HG03135 (cell line): ENCODE results near the gene TBC1D20.
A peak's percentile ranks its signal among the peaks of the same experiment; 100 is the strongest.

Experiments used
- ATAC-seq: cut with Tn5 transposase; IDR thresholded peaks from one replicate; pipeline ENCODE4 v1.9.1; 2021; ENCODE audit warnings: mild to moderate bottlenecking, moderate library complexity; ENCODE audit not compliant: unreplicated experiment

Gene TBC1D20

DNA sequence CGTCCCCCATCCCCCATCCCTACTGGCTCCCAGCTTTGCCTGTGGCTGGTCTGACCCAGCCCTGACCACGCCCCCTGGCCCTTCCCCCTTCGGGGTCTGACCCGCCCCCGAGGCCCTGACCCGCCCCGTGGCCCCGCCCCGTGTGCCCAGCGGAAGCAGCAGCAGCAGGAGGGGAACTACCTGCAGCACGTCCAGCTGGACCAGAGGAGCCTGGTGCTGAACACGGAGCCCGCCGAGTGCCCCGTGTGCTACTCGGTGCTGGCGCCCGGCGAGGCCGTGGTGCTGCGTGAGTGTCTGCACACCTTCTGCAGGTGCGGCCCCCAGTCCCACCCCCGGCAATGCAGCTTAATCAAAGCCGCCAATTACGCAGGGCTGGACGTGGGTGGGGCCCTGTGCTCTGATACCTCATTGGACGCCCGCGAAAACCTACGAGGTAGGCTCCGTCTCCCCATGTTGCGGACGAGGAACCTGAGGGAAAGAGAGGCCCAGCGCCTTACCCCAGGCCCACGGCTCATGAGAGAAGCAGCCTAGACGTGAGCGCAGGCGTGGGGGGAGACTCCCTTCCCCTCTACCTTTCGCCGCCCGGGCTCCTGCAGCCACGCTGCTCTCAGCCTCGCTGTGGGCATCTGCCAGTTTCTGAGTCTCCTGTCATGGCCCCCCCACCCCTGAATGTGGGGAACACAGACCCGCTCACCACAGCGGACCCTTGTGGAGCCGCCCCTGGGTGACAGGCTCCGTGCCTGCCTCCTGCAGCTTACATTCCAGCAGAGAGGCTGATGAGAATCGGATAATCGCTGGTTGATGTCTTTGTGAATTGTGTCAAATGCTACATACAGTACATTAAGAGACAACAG lies 41.4 kb downstream of the TBC1D20 start:
- no peak for ATAC-seq

DNA sequence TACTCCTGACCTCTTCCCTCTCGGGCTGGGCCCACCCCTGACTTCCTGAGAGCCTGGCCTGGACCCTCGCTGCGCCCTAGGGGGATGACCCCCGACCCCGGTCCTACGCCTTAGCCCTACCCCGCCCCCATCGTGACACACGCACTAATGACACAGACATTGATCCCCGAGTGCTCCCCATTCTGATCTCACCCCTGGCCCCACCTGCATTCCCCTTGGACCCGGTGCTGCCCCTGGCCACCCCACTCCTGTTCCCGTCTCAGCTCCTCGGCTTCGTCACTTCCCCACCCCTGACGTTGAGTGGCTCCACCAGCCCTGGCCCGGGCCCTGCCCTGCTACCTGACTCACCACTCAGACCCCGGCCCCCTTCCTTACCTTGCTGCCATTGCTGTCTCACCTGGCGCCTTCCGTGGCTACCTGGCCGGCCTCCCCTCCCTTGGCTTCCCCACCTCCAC lies 42.1 kb downstream of the TBC1D20 start:
- ATAC-seq: no peak

DNA sequence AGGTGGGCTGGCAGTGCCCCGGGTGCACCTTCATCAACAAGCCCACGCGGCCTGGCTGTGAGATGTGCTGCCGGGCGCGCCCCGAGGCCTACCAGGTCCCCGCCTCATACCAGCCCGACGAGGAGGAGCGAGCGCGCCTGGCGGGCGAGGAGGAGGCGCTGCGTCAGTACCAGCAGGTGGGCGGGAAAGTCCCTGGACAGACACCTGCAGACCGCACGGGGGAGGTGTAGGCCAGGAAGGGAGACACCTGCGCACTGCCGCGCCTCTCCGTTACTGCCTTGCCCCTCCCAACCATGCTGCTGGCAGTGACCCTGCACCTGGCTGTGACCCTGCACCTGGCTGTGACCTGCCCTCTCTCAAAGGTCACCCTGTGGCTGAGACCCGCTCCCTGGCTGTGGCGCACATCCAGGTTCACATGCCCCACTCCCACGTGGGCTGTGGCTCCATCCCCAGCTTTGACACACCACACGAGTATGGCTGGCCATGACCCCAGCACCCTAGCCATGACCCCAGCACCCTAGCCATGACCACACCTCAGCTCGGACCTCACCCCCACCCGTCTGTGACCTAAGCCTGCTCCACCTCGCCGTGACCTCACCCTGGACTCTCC lies 42.7 kb downstream of the TBC1D20 start:
- no peak for ATAC-seq

DNA sequence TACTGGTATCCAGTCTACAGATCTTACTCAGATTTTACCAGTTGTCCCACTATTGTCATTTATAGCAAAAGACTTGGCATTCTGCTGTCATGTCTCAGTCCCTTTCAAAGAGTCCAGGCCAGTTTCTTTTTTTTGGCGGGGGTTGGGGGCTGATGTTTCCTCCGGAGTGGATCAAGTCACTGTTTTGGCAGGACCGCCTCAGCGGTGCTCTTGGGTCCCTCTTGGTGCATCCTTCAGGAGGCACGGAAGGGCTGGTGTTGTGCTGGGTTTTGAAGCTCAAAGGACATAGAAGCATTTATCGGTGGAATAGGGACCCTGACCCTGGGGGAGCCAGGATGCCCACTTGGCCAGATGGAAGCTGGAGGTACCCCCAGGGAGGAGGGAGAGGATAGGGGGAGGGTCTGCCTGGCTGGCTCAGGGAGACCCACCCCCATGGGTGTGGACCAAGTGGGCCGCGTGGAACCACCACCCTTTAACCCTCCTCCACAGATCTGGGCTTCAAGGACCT lies 43.4 kb downstream of the TBC1D20 start:
- ATAC-seq: no peak

DNA sequence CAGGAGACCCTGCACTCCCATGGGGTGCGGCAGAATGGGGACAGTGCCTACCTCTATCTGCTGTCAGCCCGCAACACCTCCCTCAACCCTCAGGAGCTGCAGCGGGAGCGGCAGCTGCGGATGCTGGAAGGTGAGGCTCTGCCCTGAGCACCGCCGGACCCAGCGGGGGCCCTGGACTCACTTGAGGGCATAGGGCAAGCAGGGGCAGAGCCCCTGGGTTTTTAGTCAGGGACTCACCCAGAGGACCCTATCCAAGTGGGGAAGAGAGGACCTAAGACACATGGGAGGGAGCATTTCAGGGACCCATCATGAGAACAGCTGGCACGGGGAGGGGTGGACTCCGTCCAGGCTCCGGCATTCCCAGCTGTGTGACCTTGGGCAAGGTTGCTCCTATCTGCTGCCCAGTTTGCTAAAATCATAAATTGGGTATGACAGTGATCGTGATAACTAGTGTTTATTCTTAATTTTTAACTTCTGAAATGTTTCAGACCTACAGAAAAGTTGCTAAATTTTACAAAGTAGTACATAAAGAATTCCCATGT lies 44.5 kb downstream of the TBC1D20 start:
- ATAC-seq: no peak

DNA sequence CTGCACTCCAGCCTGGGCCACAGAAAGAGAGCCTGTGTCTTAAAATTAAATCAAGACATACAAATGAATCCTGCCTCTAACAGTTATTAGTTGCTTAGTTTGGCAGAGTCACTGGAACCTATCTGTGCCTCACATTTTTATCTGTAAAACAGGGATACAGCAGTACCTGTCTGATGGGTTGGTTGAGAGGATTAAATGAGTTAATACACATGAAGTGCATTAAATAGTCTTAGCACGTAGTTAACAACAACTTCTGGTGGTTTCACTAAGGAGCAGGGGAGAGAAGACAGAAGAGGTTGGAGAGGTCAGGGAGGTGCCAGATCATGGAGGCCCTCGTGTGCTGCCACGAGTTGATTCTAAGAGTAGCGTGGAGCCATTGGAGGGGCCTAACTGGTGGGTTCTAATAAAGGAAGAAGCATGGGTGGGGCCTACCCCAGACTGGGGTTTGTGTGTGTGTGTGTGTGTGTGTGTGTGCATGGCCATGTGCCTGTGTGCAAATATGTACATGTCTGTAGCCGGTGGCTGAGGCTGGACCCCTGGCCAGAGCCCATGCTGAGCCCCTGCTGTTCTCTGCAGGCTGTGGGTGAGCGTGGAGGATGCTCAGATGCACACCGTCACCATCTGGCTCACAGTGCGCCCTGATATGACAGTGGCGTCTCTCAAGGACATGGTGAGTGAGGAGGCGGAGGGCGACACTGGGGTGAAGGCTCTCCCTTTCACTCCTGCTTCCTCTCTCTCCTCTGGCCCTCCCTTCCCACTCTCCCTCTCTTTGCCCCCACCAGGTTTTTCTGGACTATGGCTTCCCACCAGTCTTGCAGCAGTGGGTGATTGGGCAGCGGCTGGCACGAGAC lies 45.2 kb downstream of the TBC1D20 start:
- no peak for ATAC-seq

DNA sequence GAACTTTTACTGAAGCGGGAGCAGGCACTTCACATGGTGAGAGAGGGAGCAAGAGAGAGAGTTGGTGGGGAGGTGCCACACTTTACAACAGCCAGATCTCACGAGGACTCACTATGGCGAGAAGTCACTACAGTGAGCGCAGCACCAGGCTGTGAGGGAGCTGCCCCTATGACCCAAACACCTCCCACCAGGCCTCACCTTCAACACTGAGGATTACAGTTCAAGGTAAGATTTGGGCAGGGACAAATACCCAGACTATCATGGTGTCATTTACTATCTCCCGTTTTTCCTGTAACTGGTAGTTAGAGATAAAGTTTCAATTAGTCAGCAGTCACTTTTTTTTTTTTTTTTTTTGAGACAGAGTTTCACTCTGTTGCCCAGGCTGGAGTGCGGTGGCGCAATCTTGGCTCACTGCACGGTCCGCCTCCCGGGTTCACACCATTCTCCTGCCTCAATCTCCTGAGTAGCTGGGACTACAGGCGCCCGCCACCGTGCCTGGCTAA lies 46.5 kb downstream of the TBC1D20 start:
- ATAC-seq: no peak

DNA sequence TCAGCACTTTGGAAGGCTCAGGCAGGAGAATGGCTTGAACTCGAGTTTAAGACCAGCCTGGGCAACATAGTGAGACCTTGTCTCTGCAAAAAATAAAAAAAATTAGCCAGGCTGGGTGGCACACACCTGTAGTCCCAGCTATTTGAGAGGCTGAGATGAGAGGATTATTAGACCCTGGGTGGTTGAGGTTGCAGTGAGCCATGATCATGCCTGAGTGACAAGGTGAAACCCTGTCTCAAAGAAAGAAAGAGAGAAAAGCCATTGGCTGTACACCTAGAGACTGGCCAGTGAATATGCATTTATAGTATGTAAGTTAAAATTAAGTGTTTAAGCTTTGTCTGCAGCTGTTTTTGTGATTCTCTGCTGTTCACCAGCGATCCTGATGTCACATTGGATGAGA lies 48.2 kb downstream of the TBC1D20 start:
- ATAC-seq: no peak

DNA sequence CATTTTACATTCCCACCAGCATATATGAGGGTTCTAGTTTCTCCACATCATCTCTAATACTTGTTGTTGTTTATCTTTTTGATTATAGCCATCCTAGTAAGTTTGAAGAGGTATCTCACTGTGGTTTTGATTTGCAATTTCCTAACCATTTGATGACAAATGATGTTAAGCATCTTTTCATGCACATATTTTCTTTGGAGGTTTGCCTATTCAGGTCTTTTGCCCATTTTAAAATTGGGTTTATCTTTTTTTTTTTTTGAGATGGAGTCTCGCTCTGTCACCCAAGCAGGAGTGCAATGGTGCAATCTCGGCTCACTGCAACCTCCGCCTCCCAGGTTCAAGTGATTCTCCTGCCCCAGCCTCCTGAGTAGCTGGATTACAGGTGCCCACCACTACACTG lies 50.3 kb downstream of the TBC1D20 start:
- ATAC-seq: no peak

DNA sequence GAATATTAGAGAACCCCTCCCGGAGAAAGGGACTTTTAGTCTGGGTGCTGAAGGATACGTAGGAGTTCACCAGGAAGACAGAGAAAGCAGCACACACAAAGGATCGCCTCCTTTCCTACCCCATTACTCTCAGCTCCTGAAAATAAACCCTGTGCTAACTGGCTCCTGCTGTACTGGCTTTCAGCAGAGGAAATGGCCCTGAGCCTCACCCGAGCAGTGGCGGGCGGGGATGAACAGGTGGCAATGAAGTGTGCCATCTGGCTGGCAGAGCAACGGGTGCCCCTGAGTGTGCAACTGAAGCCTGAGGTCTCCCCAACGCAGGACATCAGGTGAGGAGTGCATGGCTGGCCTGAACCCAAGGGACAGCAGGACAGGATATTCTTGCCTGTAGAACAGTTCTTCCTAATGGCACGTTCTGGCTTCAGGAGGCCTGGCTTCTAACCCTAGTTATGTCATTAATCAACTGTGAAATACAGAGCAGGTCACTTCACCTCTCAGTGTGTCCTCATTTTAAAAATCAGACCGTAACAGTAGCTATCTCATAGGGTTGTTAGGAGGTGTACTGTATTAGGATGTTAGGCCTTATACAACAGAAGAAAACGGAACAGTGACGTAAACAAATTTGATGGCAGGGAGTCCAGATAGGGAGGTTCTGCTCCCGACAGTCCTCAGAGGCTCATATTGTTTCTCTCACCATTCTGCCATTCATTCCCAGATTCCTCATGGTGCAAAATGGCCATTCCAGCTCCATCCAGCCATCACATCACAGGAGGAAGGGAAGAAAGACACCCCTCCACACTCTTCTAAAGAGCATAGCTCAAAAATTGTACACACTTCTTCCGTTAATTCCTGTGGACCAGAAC lies 52.4 kb downstream of the TBC1D20 start:
- no peak for ATAC-seq

DNA sequence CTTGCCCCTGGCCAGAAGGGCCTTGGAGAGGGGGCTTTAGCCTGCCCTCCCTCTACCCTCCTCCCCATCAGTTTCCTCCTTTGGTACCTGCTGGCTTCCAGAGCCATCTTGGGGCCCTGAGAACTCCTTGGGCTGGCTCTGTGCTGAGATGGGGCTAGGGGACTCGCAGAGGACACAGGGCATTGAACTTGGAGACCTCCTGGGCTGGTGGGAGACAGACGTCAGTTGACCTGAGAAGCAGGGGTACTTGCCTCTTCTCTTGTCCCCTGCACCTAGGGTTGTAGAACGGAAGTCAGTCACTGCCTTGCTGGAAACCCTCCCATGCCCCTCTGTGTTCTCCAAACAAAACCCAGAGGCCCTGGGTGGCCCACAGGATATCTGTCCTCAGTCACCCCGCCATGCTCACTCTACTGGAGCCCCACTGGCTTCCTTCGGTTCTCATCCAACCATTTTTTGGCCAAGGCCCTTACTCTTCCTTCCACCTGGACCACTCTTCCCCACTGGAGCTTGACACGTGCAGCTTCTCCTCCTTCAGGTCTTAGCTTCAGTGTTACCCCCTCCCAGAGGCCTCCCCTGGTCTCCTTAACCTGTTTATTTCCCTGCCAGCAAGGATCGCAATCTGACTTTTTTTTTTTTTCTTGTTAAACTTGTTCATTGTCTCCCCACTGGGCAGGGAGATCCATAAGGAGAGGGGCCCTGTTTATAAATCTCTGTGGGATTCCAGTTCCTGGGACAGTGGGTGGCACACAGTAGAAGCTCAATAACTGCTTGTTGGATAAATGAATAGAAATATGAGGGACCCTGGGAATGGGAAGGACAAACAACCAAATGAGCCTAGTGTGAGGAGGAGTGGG lies 53.3 kb downstream of the TBC1D20 start:
- ATAC-seq: peak; percentile 12

DNA sequence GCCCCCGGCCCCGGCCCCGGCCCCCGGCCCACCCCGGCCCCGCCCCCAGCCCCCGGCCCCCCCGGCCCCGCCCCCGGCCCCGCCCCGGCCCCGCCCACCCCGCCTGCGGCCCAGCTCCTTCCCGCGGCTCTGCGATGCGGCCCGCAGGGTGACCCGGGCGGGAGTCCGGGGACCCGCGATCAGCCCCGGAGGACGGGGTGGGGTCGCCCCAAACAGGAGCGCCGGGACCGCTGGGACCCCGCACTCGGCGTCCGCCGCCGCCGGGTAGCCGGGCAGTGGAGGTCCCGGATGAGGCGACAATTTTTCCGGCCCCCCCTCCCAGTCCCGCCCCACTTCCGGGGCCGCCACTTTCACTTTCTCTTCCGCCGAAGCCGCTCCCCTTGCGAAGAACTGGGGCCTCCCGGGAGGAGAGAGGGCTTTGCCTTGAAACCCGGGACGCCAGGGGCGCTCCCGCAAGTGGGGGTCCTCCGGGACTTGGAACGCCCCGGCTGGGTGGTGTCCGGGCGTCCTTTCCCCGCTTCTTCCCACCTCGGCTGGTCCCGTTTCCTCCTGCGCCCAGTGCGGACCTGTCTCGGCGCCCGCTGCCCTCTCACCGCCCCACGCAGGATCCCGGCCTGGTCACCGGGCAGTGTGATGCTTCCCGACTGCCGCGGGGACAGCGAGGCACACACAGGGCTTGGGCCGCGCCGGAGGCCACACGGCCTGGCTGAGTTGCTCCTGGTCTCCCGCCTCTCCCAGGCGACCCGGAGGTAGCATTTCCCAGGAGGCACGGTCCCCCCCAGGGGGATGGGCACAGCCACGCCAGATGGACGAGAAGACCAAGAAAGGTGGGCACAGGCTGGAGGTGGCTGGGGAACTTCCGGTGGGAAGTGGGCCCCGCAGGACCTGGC lies 54.1 kb downstream of the TBC1D20 start, which contains the start of gene RBCK1:
RBCK1 (plus strand) TSS at position 347 of the 890 bp plus-strand sequence; CDS start at position 806, 459 bp downstream.
- ATAC-seq: peak; percentile 70

DNA sequence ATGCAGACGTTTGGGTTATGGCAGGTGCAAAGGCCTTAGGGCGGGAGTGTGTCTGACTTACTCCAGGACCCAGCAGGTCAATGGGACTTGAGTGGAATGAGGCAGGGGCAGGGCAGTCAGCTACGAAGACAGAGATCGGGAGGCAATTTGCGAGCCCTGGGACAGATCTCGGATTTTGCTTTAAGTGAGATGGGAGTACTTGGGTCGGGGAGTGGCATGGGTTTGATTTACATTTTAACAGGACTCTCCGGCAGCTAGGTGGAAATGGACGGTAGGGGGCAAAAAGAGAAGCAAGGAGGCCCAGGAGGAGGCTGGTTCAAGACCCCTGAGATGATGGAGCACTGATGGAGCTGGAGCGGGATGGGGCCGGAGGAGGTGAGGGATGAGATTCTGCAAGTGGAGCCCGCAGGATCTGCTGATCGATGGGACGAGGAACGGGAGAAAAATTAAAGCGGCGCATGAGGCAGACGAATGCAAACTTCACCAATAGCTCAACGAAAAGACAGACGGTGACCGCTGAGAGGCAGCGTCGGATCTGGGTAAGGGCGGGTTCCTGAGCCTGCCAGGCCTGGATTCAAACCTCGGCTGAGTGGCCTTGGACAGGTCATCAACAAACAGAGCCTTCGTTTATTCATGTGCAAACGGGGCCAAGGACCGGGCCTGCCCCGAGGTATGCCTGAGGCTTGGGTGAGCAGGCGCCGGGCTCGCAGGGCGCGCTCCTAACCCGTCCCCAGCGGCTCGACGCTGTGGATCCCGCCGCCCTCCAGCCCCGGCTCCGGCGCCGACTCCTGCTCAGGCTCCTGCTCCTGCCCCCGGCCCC lies 55.0 kb downstream of the TBC1D20 start:
- ATAC-seq: peak; percentile 61

DNA sequence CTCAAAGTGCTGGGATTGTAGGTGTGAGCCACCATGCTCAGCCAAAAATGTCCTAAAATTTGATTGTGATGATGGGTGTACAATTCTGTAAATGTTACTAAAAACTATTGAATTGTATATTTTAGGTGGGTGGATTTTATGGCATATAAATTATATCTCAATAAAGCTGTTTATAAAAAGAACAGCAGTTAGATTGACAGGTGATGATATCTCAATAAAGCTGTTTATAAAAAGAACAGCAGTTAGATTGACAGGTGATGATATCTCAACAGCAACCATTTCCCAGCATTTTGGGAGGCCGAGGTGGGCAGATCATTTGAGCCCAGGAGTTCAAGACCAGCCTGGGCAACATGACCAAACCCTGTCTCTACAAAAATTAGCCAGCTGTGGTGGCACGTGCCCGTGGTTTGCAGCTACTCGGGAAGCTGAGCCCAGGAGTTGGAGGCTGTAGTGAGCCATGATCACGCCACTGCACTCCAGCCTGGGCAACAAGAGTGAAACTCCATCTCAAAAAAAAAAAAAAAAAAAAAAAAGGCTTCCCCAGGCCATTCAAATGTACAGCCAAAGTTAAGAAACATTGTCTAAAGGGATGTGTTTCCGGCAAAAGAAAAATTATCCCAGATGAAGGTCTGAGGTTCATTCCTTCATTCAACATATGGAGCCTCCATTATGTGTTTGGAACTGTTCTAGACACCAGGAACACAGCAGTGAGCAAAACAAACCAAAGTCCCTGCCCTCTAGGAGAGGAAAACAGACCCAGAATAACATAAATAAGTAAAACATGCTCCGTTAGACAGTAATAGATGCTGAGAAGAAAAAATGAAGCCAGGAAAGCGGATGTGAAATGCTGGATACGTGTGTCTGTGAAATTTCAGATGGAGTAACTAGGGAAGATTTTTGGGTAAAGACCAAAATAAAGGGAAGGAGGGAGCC lies 55.9 kb downstream of the TBC1D20 start:
- ATAC-seq: no peak

DNA sequence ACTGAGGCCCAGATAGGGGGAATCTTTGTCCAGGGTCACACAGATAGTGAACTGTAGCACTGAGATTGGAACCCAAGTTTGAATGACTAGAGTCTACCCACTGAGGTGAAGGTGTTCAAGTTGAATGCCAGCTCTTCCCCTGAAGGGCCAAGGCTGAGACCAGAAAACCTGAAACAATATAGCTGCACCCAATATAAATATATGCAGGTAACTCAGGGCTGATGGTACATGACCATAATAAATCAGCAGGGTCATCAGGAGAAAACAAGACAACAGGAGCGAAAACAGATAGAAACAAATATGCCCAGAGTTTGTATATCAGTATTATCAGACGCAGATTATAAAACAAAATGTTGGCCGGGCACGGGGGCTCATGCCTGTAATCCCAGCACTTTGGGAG lies 58.2 kb downstream of the TBC1D20 start:
- ATAC-seq: no peak

DNA sequence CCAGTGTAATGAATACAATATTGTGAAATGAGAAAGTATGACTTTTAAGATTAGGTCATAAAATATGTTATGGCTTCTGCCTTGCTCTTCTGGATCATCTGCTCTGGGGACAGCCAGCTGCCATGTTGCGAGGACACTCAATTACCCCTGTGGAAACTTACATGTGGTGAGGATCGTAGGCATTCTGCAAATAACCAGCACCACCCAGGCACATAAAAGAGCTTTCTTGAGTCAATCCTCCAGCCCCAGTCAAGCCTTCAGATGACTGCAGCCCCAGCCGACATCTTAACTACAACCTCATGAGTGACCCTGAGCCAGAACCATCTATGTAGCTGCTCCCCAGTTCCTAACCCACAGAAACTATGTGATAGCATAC lies 58.8 kb downstream of the TBC1D20 start:
- ATAC-seq: no peak
